Type B pancreatic cell (in vitro differentiated cells): Measurements from ENCODE around the gene EFCAB13. TPM values are rescaled to one million over a fixed set of nuclear protein-coding genes. Genes with fewer than 3 reads are reported as not detected.

ENCODE experiments used
- DNase-seq: peaks from one replicate; pipeline ENCODE4 v3.0.0; 2021; ENCODE audit warnings: mixed read lengths; ENCODE audit not compliant: unreplicated experiment; ENCODE audit errors: extremely low spot score
- H3K27ac Mint-ChIP-seq: 2 replicates; pipeline ENCODE4 v1.8.0; 2021; ENCODE audit warnings: mild to moderate bottlenecking, mixed read lengths
- H3K27me3 Mint-ChIP-seq: 2 replicates; pipeline ENCODE4 v1.8.0; 2021; ENCODE audit warnings: mixed read lengths
- H3K36me3 Mint-ChIP-seq: 2 replicates; pipeline ENCODE4 v1.8.0; 2021; ENCODE audit warnings: mixed read lengths
- H3K4me1 Mint-ChIP-seq: one replicate; pipeline ENCODE4 v1.8.0; 2021; ENCODE audit warnings: mixed read lengths; ENCODE audit not compliant: unreplicated experiment
- H3K4me3 Mint-ChIP-seq: 2 replicates; pipeline ENCODE4 v1.8.0; 2021; ENCODE audit warnings: mild to moderate bottlenecking, mixed read lengths
- H3K9me3 Mint-ChIP-seq: 2 replicates; pipeline ENCODE4 v1.8.0; 2021; ENCODE audit warnings: mixed read lengths
- CTCF ChIP-seq: fragments of 200-600 bp; sonication (generic); conservative IDR thresholded peaks from 2 replicates; pipeline ENCODE4 v1.5.0; 2021; ENCODE audit warnings: antibody characterized with exemption, mild to moderate bottlenecking
- total RNA-seq: library from RNA; stranded (reverse); gene quantifications from 2 replicates; pipeline ENCODE4 v1.2.1, GENCODE V29; 2021; ENCODE audit warnings: low replicate concordance

Gene EFCAB13
- total RNA-seq, 1 donor from 2014 or later, result 4.4 TPM

GRCh38 chr17:47281216-47281615 lies 42.5 kb upstream of the EFCAB13 start:
- no peaks in the 10 kb centered on the region for H3K36me3 Mint-ChIP-seq
- H3K9me3 Mint-ChIP-seq, result no peaks in the 10 kb centered on the region
- no peak for TF ChIP-seq CTCF
- peaks cover 5% of the 10 kb centered on the region for H3K27me3 Mint-ChIP-seq
- H3K4me3 Mint-ChIP-seq, result no peak overlapping the region
- peaks cover 24% of the 10 kb centered on the region for H3K4me1 Mint-ChIP-seq
- no peak for DNase-seq
- H3K27ac Mint-ChIP-seq, result no peak overlapping the region

GRCh38 chr17:47285003-47285402 lies 38.8 kb upstream of the EFCAB13 start:
- Mint-ChIP-seq H3K36me3 (no peaks in the 10 kb centered on the region), H3K4me1 (peaks cover 4% of the 10 kb centered on the region), H3K4me3 (no peak overlapping the region), H3K9me3 (no peaks in the 10 kb centered on the region), H3K27ac (no peak overlapping the region), H3K27me3 (peaks cover 11% of the 10 kb centered on the region)
- TF ChIP-seq CTCF, result no peak
- no peak for DNase-seq

- no peak overlapping the region for H3K27ac Mint-ChIP-seq
- H3K4me1 Mint-ChIP-seq, result peaks cover 6% of the 10 kb centered on the region
- no peak for TF ChIP-seq CTCF
- H3K27me3 Mint-ChIP-seq, result peaks cover 11% of the 10 kb centered on the region
- DNase-seq, result no peak
- no peak overlapping the region for H3K4me3 Mint-ChIP-seq
- no peaks in the 10 kb centered on the region for H3K9me3 Mint-ChIP-seq
- no peaks in the 10 kb centered on the region for H3K36me3 Mint-ChIP-seq
Measured at GRCh38 chr17:47286198-47286914, 37.4 kb upstream of the EFCAB13 start.

- TF ChIP-seq CTCF, result no peak
- H3K27ac Mint-ChIP-seq, result no peak overlapping the region
Measured at GRCh38 chr17:47287068-47287467, 36.7 kb upstream of the EFCAB13 start.

GRCh38 chr17:47287639-47288038 lies 36.1 kb upstream of the EFCAB13 start:
- H3K27me3 Mint-ChIP-seq, result peaks cover 11% of the 10 kb centered on the region
- no peak for TF ChIP-seq CTCF
- no peak overlapping the region for H3K27ac Mint-ChIP-seq
- H3K9me3 Mint-ChIP-seq, result no peaks in the 10 kb centered on the region
- H3K36me3 Mint-ChIP-seq, result no peaks in the 10 kb centered on the region
- no peak overlapping the region for H3K4me3 Mint-ChIP-seq
- DNase-seq, result no peak
- H3K4me1 Mint-ChIP-seq, result peaks cover 10% of the 10 kb centered on the region

More at GRCh38 chr17:47287068-47287467, 36.7 kb upstream of the EFCAB13 start:
- Mint-ChIP-seq H3K4me1 (peaks cover 10% of the 10 kb centered on the region), H3K27me3 (peaks cover 11% of the 10 kb centered on the region), H3K9me3 (no peaks in the 10 kb centered on the region), H3K36me3 (no peaks in the 10 kb centered on the region), H3K4me3 (no peak overlapping the region)
- DNase-seq, result no peak
